CD4-positive, alpha-beta T cell treated with Interleukin-12 subunit alpha and Interleukin-12 subunit beta, for 1 hour (primary cell): ENCODE measurements around the gene HS2ST1.
A peak's percentile ranks its signal among the peaks of the same experiment; 100 is the strongest.
"Not testable (repeated sequence)": the region's sequence is repeated elsewhere in the genome, so short reads cannot be mapped to it uniquely, and the experiment has no call there.

ENCODE experiments used
- DNase-seq: peaks from one replicate; pipeline ENCODE4 v3.0.0-alpha.2; 2020

Gene HS2ST1

DNA sequence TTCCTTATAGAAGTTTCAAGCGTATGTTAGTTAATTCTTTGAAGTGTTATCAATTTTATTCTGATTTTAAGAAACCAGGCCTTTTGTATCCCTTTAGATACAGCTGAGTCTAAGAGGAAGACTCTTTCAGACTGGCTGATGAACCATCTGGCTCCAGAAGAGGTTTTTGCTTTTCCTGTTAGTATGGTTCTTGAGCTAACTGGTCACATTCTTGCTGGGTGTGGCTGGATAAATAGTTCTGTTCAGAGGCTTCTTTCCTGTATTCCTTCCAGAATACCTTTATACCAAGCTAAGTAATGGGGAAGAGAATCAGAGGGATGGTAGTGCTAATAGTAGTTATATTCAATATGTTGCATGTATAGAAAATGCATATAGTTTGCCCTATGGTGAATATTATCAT is 12.4 kb downstream of the HS2ST1 start:
- DNase-seq, result no peak

DNA sequence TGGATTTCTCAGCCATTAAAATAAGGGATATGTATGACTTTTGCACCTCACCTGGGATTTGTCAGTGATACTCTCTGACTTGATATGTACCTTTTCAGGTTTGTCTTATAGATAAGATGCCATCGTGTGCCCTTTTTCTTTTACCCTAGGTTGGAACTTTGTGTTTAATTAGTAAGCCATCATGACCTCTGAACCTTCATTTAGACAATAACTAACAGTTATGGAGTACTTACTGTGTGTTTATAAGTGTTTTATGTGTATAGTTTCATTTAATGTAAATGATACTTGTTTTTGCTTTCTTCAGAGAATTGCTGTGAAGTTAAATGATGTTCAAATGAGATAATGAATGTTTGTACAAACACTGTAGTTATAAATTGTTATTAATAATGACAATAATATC is 14.4 kb downstream of the HS2ST1 start:
- no peak for DNase-seq

DNA sequence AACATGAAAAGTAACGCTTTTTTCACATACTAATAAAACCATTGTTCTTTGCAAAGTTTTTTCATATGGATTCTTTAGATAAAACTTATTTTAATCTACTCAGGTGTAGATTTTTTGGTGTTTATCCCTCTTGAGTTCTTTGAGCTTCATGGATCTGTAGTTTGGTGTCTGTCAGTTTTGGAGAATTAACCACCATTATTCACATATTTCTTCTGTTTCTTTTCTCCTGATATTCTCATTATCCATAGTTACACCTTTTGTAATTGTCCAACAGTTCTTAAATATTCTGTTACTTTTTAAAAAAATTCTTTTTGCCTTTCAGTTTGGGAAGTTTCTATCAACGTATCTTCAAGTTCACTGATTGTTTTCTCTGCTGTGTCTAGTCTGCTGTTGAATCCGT is 18.6 kb downstream of the HS2ST1 start:
- DNase-seq, result no peak

DNA sequence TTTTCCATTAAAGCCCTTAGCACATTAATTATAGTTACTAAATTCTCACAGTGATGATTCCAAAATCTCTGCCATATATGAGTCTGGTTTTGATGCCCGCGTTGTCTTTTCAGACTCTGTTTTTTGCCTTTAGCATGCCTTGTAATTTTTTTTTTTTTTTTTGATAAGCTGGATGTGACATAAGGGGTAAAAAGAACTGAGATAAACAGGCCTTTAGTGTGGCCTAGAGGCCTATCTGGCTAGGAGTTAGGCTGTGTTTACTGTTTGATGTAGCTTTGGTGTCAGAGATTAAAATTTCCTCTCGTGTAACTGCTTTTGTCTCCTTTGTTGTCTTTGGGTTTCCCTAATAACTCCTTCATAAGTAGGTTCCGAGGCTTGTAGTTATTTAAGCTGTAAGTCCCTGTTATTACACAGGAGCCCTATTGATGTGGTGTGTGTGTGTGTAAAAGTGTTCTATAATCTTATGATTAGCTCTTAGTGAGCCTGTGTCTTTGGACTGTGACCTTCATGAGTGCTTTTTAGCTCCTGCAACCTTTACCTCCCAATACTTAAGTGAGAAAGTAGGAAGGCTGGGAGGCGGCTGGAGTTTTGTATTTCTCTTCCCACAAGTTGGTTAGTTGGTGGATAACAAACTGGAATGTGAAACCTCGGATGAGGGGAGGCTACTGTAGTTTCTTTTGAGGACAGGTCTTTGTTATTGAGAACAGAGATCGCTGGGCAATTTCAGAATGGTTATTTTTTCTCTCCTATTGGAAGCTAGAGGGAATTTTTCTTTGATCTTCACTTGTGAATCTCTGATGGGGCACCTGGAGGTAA is 19.3 kb downstream of the HS2ST1 start:
- no peak for DNase-seq

DNA sequence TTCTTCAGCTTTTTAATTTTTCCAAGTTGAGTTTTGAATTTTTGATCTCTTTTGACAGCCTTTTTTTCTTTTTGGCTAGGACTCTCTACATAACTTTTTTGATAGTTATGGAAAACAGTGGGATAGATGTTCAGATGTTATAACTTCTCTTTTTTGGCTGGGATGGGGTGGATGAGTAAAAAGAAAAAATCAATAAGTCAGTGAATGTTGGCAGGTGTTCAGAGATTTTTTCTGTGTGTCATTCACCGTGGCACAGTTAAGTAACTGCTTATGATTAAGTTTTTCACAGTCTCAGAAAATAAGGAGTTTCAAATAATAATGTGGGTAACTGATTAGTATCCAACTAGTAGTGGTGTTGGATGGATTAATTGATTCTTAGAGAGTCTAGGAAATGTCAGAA is 24.0 kb downstream of the HS2ST1 start:
- DNase-seq, result no peak

DNA sequence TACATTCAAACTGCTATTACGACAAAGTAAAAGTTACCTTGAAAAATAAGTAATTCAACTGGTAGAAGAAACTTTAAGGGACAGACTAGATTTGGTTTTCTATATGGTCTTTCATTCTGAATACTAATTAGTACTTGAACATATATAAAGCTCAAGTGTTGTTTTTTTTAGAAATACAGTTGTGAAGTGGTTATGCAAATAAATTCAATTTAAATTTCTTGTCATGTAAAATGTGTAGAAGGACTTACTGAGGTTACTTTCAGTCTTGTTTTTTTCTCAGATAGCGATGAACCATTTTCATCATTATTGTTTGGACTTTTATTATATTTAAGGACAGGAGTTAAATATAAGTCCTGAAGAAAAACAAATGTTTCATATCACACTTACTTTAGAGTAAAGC is 24.4 kb downstream of the HS2ST1 start:
- no peak for DNase-seq

DNA sequence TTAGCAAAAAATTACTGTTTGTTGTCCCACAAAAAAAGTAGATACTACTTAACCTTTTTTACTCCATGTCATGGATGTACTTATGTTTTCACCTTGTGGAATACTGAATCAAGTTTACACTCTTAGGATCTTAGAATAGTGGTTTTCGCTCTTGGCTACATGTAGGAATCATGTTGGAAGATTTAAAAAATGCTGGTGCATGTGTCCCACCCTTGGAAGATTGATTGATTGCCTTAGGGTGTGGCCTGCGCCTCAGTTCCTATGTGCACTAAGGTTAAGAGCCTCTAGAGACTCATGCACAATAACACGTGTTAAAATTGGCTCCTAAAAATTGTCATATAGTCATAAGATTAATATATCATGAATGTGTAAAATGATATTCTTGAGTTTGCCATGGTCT is 25.0 kb downstream of the HS2ST1 start:
- DNase-seq, result no peak

DNA sequence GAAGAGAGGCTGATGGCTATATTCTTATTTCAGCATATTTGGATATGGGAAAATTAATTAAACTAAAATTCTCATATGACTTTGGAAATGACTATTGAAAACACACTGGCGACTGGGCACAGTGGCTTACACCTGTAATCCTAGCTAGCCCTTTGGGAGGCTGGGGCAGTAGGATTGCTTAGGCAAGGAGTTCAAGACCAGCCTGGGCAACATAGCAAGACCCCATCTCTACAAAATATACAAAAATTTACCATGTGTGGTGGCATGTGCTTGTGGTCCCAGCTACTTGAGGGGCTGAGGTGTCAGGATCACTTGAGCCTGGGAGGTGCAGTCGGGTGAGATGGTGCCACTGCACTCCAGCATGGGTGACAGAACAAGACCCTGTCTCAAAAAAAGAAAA is 26.2 kb downstream of the HS2ST1 start:
- DNase-seq, result no peak

DNA sequence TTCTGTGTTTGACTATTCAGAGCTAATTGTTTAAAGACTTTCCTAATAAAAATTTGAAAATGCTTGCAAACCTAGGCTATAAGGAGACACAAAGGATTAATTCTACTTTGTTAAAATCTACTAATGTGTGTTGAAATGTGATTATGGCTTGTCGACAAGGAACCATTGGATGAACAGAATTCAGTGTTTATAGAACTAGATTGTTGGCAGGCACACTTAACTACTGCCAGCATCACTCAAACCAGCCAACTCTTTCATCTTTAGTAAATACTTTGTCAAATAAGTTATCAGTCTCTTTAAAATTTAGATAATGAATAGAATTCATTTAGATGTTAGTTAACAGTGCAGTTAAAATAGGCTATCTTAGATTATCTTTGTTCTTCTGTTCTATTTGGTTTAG is 27.6 kb downstream of the HS2ST1 start:
- DNase-seq, result no peak

DNA sequence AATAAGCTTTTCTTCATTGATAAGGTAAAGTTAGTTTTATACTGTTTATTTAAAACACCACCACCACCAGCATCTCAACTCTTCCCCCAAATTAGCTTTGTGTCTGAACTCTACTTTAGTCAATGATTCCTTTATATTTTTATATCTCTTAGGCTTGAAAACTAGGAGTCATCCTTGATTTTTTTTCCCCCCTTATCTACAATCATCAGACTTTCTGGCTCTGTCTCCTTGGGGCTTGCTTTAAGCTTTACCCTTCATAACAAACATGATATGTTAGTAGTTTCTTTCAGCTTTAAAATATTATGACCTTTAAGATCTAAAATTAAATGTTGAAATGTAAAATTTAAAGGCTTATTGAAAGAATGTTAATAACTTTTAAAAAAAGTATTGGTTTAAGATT is 28.3 kb downstream of the HS2ST1 start:
- no peak for DNase-seq

DNA sequence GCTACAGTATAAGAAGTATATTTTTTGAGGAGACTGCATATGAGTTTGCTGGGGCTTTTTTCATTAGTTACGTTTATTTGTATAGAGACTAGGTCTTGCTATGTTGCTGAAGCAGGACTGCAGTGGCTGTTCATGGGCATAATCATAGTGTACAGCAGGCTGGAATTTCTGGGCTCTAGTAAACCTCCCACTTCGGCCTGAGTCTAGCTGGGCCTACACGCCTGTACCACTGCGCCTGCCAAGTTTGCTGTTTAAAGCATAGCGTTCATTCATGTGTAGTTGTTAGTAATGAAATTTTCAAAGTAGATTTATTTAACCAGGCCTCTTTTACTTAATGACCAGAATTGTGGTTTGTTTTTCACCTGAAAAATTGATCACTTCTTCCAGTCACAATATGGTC is 33.8 kb downstream of the HS2ST1 start:
- DNase-seq, result no peak

DNA sequence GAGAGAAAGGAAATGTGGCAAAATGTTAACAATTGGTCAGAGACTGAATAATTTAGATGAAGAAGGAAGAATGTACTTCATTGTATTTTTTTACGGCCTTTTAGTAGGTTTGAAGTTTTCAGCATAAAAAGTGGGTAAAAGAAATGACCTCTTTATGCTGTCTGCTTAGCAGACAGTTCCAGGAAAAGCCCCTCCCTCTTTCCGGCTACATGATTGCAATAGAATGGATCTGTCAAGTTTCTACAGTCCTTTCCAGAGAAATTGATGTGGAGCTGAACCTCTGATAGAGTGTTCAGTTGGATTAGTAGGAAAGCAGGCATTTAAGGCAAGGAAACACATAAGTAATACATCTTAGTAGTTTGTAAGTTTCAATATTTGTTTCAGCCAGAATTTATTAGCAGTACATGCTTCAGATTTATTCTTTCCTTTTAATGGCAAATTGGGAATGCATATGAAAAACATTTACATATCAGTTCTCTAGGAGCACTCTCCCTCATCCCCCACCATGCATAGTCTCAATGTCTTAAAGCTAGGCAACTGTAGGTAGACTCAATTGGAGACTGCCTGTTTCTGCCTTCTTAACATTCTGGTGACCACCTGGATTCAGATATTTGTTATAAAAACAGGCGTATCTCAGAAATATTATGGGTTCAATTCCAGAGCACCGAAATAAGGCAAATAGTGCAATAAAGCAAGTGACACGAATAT is 36.4 kb downstream of the HS2ST1 start:
- DNase-seq, result no peak

DNA sequence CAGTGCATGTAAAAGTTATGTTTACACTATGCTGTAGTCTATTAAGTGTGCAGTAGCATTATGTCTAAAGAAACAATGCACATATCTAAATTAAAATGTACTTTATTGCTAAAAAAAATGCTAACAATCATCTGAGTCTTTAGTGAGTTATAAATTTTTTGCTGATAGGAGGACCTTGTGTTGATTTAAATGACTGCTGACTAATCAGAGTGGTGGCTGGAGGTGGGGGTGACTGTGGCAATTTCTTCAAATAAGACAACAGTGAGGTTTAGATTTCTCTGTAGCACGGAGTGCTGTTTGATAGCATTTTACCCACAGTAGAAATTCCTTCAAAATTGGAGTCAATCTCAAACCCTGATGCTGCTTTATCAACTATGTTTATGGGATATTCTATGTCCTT is 37.0 kb downstream of the HS2ST1 start:
- DNase-seq, result no peak

DNA sequence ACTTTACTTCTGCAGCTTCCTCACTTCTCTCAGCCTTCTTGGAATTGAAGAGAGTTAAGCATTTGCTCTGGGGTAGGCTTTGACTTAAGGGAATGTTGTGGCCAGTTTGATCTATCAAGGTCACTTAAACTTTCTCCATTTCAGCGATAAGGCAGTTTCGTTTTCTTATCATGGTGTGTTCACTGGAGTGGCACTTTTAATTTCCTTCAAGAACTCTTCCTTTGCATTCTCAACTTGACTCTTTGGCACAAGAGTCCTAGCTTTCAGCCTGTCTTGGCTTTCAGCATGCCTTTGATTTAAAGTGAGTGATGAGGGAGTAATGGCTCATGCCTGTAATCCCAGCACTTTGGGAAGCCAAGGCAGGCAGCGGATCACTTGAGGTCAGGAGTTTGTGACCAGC is 38.7 kb downstream of the HS2ST1 start:
- DNase-seq, result no peak

DNA sequence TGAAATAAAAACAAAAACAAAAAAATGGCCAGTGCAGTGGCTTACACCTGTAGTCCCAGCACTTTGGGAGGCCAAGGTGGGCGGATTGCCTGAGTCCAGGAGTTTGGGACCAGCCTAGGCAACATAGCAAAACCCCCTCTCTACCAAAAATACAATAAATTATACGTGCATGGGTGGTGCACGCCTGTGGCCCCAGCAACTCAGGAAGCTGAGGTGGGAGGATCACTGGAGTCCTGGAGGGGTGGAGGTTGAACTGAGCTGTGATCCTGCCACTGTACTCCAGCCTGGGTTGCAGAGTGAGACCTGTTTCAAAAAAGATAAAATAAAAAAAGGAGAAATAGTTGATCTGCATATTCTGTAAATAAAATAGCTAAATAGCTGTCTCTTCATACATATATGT is 41.2 kb downstream of the HS2ST1 start:
- DNase-seq, result no peak

DNA sequence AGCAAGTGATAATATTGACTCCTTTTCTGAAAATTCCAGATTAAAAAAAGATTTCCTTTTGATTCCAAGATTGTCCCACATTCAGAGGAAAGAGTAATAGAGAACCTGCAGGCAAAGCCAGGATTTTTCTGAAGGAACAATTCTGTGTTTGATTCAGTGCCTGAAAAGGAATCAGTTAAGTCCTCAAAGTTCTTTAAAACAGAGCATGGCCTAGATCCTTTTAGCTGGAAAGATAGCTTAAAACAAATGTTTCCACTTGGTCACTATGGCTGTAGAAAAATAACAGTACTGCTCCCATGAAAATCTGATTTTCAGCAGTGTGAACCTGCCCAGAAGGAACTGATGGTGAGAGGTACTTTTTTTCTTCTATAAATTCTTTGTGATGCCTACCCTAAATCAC is 41.8 kb downstream of the HS2ST1 start:
- no peak for DNase-seq

DNA sequence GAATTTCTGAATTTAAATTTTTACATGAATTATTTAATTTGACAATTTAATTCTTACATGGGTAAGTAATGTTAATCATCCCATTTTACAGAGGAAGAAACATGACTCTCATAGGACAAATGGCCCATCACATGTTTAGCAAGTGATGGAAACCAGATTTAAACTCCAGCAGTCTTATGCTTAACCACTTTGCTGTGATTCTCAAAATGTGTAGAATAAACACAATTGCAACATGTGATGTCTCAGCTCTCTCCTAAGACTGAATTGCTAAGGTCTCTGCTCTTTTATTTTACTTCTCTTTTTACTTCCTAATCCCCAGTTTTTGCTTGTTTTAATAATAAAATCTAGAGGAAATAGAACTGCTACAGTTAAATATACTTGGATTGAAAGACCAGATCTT is 42.8 kb downstream of the HS2ST1 start:
- DNase-seq, result no peak

DNA sequence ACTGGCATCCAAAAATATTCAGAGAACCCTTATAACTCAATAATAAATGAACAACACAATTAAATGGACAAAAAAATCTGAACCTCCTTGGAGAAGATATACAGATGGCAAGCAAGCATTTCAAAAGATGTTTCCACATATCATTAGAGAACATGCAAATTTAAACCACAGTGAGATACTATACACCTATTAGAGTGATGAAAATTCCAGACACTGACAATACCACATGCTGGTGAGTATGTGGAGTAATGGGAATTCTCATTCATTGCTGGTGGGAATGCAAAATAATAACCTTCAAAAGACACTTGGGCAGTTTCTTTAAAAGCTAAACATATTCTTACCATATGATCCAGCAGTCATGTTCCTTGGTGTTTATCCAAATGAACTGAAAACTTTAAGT is 46.1 kb downstream of the HS2ST1 start:
- DNase-seq, result no peak

DNA sequence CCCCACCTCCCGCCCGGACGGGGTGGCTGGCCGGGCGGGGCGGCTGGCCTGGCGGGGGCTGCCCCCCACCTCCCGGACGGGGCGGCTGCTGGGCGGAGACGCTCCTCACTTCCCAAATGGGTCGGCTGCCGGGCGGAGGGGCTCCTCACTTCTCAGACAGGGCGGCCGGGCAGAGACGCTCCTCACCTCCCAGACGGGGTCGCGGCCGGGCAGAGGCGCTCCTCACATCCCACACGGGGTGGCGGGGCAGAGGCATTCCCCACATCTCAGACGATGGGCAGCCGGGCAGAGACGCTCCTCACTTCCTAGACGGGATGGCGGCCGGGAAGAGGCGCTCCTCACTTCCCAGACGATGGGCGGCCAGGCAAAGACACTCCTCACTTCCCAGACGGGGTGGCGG is 49.4 kb downstream of the HS2ST1 start:
- DNase-seq, result not testable (repeated sequence)

DNA sequence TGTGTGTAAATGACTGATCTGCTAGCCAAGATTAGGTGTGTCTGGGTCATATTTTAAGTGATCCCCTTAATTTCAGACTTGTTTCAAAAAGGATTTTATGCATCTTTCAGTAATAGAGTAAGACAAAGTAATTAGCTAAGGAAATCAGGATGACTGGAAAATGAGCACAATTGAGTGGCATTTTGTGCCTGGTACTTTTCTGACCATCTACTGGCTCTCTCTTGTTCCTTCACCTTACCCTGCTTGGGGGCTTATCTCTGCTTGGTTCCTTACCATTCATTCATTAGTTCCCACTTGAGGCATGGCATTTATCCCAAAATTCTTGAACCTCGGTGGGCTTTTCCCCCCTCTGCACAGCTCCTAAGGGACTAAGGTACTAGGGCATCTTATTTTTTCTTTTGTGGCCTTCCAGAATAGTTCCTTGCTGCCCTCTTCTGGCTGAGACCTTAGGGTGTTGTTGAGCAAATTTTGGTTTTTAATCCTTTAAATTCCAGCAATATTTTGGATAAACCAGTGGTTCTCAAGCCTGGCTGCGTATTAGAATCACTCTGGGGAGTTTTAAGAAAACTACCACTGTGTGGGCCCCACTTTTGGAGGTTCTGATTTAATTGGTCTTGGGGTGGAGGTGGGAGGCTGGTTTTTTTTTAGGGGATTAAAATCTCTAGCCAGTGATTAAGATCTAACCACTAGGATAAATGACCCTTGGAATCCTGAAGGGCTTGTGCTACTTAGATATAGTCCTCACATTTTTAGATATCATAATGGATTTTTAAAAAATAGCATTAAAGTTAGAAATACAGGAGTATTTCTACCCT is 50.8 kb downstream of the HS2ST1 start:
- DNase-seq, result peak; percentile 29

DNA sequence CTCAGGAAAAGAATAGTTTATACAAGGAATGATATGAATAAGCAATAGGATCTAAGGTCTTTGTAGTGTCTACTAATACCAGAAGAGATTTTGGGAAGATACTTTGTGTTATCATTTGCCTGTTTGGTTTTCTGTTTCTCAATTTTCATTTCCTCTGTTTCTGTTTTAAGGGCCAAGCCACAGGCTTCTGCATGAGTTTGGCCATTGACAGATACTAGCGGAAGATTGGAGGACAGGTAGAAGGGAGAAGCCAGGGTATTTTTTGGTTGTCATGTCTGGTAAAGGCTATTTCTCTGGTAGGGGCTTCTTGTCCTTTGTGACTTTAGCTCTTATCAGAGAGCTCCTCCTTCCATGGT is 51.4 kb downstream of the HS2ST1 start:
- no peak for DNase-seq

DNA sequence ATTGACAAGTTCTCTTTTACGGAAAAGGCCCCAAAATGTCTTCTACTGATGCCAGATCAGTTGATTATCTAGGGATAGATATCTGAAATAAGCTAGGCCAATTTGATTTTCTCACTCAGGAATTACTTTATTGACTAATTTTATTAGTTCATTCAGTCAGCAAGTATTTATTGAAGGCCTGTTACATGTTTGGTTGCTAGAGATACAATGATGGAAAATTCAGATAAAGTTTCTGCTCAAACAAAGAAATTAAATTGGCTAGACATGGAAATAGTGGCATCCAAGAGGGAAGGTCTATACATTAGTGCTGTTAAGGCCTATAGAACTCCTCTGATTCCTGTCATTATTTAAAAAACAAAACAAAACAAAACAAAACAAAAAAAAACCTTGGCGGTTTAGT is 56.5 kb downstream of the HS2ST1 start:
- DNase-seq, result no peak

DNA sequence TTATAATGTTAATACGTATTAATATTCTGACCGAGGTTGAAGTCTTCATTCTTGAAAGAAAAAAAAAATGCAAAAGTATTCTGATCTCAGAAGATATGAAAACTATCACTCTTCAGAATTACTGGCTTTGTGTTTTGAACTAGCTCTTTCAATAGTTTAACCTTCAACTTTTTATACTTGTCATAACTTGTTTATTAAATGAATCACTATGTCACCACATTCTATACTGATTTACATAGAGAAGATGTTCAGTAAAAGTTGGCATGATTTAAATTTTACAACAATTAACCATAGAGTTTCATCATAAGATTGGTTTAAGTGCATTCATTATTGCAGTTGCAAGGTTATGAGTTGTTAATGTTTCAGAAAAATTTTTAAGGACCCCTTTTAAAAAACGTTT is 57.3 kb downstream of the HS2ST1 start:
- DNase-seq, result no peak

DNA sequence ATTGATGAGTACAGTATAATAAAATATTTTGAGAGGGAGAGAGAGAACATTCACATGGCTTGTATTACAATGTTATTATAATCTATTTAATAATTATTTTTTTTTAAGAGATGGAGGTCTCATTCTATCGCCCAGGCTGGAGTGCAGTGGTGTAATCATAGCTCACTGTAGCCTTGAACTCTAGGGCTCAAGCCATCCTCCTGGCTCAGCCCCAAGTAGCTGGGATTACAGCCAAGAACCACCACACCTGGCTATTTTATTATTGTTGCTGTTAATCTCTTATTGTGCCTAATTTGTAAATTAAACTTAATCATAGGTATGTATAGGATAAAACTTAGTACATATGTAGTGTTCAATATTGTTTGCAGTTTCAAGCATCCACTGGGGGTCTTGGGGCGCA is 57.8 kb downstream of the HS2ST1 start:
- no peak for DNase-seq
